H9 (cell line): ENCODE results near the gene KBTBD12. TPM values are rescaled to one million over a fixed set of nuclear protein-coding genes. Genes with fewer than 3 reads are reported as not detected.

Source experiments
- DNase-seq: peaks from one replicate; pipeline ENCODE4 v3.0.0-alpha.2; 2017
- H2AFZ ChIP-seq: one replicate; pipeline ENCODE4 v1.6.1; 2013; ENCODE audit warnings: mild to moderate bottlenecking, low read length, control low read depth, moderate library complexity
- H2AK5ac ChIP-seq: 2 replicates; pipeline ENCODE4 v1.6.1; 2013; ENCODE audit warnings: low read length, control low read depth, mixed read lengths; ENCODE audit not compliant: insufficient read length
- H2BK120ac ChIP-seq: one replicate; pipeline ENCODE4 v1.6.1; 2013; ENCODE audit warnings: low read depth, mild to moderate bottlenecking, low read length, control low read depth, inconsistent platforms; ENCODE audit not compliant: poor library complexity, severe bottlenecking
- H2BK12ac ChIP-seq: 2 replicates; pipeline ENCODE4 v1.6.1; 2013; ENCODE audit warnings: low read length, control low read depth, mixed read lengths, low read depth; ENCODE audit not compliant: insufficient read length
- H2BK15ac ChIP-seq: 2 replicates; pipeline ENCODE4 v1.6.1; 2013; ENCODE audit warnings: low read depth, low read length, control low read depth
- H2BK20ac ChIP-seq: one replicate; pipeline ENCODE4 v1.6.1; 2013; ENCODE audit warnings: low read depth, mild to moderate bottlenecking, low read length, control low read depth, inconsistent platforms; ENCODE audit not compliant: poor library complexity, severe bottlenecking
- H2BK5ac ChIP-seq: 2 replicates; pipeline ENCODE4 v1.6.1; 2013; ENCODE audit warnings: low read length, control low read depth, mixed read lengths; ENCODE audit not compliant: insufficient read length
- H3K14ac ChIP-seq: 2 replicates; pipeline ENCODE4 v1.6.1; 2013; ENCODE audit warnings: low read length, control low read depth; ENCODE audit not compliant: insufficient read depth
- H3K18ac ChIP-seq: 2 replicates; pipeline ENCODE4 v1.6.1; 2013; ENCODE audit warnings: low read depth, mild to moderate bottlenecking, mixed read lengths, low read length, control low read depth; ENCODE audit not compliant: insufficient read length
- H3K23ac ChIP-seq: 2 replicates; pipeline ENCODE4 v1.6.1; 2013; ENCODE audit warnings: low read length, control low read depth, mixed read lengths, low read depth; ENCODE audit not compliant: insufficient read length
- H3K23me2 ChIP-seq: 2 replicates; pipeline ENCODE4 v1.6.1; 2013; ENCODE audit warnings: low read depth, mild to moderate bottlenecking, mixed read lengths, low read length, control low read depth; ENCODE audit not compliant: insufficient read length, poor library complexity, severe bottlenecking
- H3K27ac ChIP-seq: 2 replicates; pipeline ENCODE4 v1.5.1; 2013; ENCODE audit warnings: low read length, control low read depth, mixed read lengths, low read depth; ENCODE audit not compliant: insufficient read length
- H3K27me3 ChIP-seq: 2 replicates; pipeline ENCODE4 v1.6.1; 2013; ENCODE audit warnings: low read length, control low read depth, inconsistent platforms; ENCODE audit not compliant: insufficient read depth
- H3K4ac ChIP-seq: 2 replicates; pipeline ENCODE4 v1.6.1; 2013; ENCODE audit warnings: low read depth, mild to moderate bottlenecking, control low read depth, inconsistent platforms, low read length, moderate library complexity
- H3K4me1 ChIP-seq: 2 replicates; pipeline ENCODE4 v1.6.1; 2013; ENCODE audit warnings: low read length, control low read depth, inconsistent platforms; ENCODE audit not compliant: insufficient read depth
- H3K4me2 ChIP-seq: 2 replicates; pipeline ENCODE4 v1.6.1; 2013; ENCODE audit warnings: low read length, control low read depth, mixed read lengths; ENCODE audit not compliant: insufficient read length, insufficient read depth
- H3K56ac ChIP-seq: 2 replicates; pipeline ENCODE4 v1.6.1; 2013; ENCODE audit warnings: low read depth, mild to moderate bottlenecking, mixed read lengths, low read length, control low read depth; ENCODE audit not compliant: insufficient read length
- H3K79me1 ChIP-seq: 2 replicates; pipeline ENCODE4 v1.6.1; 2013; ENCODE audit warnings: low read depth, mild to moderate bottlenecking, moderate library complexity, low read length, control low read depth, inconsistent platforms; ENCODE audit not compliant: insufficient read depth, poor library complexity, severe bottlenecking
- H3K79me2 ChIP-seq: 2 replicates; pipeline ENCODE4 v1.6.1; 2013; ENCODE audit warnings: low read length, control low read depth, inconsistent platforms; ENCODE audit not compliant: insufficient read depth
- H3K9ac ChIP-seq: 2 replicates; pipeline ENCODE4 v1.6.1; 2013; ENCODE audit warnings: low read length, control low read depth, mixed read lengths; ENCODE audit not compliant: insufficient read length; ENCODE audit errors: extremely low read depth
- H3K9me3 ChIP-seq: one replicate; pipeline ENCODE4 v1.6.1; 2013; ENCODE audit warnings: low read depth, low read length, inconsistent platforms; ENCODE audit not compliant: control insufficient read depth
- H3T11ph ChIP-seq: one replicate; pipeline ENCODE4 v1.6.1; 2013; ENCODE audit warnings: mild to moderate bottlenecking, low read length, control low read depth, inconsistent platforms
- H4K20me1 ChIP-seq: one replicate; pipeline ENCODE4 v1.6.1; 2013; ENCODE audit not compliant: control insufficient read depth, insufficient read length, insufficient read depth
- H4K5ac ChIP-seq: 2 replicates; pipeline ENCODE4 v1.6.1; 2013; ENCODE audit warnings: low read depth, mild to moderate bottlenecking, mixed read lengths, low read length, control low read depth; ENCODE audit not compliant: insufficient read length
- H4K8ac ChIP-seq: replicated peaks from 2 replicates; pipeline ENCODE4 v1.6.1; 2013; ENCODE audit warnings: low read length, control low read depth, mixed read lengths, low read depth; ENCODE audit not compliant: insufficient read length
- H4K91ac ChIP-seq: 2 replicates; pipeline ENCODE4 v1.6.1; 2013; ENCODE audit warnings: low read depth, mild to moderate bottlenecking, moderate library complexity, mixed read lengths, low read length, control low read depth; ENCODE audit not compliant: insufficient read length
- H3K27ac Mint-ChIP-seq, 3 experiments: 2 replicates in 2 of 3; 3 replicates in 1 of 3; pipeline ENCODE4 v1.8.0; 2020 to 2021; ENCODE audit warnings: mixed read lengths in 3 of 3, mild to moderate bottlenecking in 1 of 3, moderate library complexity in 1 of 3
- H3K27me3 Mint-ChIP-seq: 2 replicates; pipeline ENCODE4 v1.8.0; 2021; ENCODE audit warnings: low read depth, mild to moderate bottlenecking, moderate library complexity, mixed read lengths
- H3K36me3 Mint-ChIP-seq, 3 experiments: 2 replicates in 2 of 3; 3 replicates in 1 of 3; pipeline ENCODE4 v1.8.0; 2020 to 2021; ENCODE audit warnings: low read depth in 3 of 3, mixed read lengths in 3 of 3; ENCODE audit not compliant: insufficient read depth in 1 of 3
- H3K4me1 Mint-ChIP-seq, 2 experiments: 2 replicates each; pipeline ENCODE4 v1.8.0; 2020; ENCODE audit warnings: mixed read lengths in 2 of 2
- H3K4me3 Mint-ChIP-seq, 2 experiments: 2 replicates in 1 of 2; 3 replicates in 1 of 2; pipeline ENCODE4 v1.8.0; 2020 to 2021; ENCODE audit warnings: mild to moderate bottlenecking in 2 of 2, mixed read lengths in 2 of 2, moderate library complexity in 1 of 2
- H3K9me3 Mint-ChIP-seq, 2 experiments: 2 replicates in 1 of 2; 3 replicates in 1 of 2; pipeline ENCODE4 v1.8.0; 2020; ENCODE audit warnings: mild to moderate bottlenecking in 2 of 2, mixed read lengths in 2 of 2, moderate library complexity in 1 of 2
- CTCF ChIP-seq: fragments of 200-600 bp; sonication (generic); conservative IDR thresholded peaks from 3 replicates; pipeline ENCODE4 v1.8.0; 2021; ENCODE audit warnings: antibody characterized with exemption, mild to moderate bottlenecking
- WGBS: extraction: QIAGEN DNeasy Blood & Tissue Kit; methylation state at CpG from one replicate; pipeline ENCODE4 v1.1.7; 2013; ENCODE audit warnings: missing lambda C conversion rate, low lambda C conversion rate, mixed read lengths; ENCODE audit not compliant: insufficient read length; ENCODE audit errors: extremely low coverage; 5-methylcytosine and 5-hydroxymethylcytosine counted together
- total RNA-seq: library from RNA; stranded (reverse); gene quantifications from 2 replicates; pipeline ENCODE4 v1.2.1, GENCODE V29; 2021

Gene KBTBD12
- total RNA-seq, 1 experiment from 2014 or later, result not detected

- no peaks in the 10 kb centered on the region for H3K27me3 ChIP-seq
These were observed 38.3 kb downstream of the KBTBD12 start for GRCh38 chr3:127953091-127954035.

More at GRCh38 chr3:127953091-127954035, 38.3 kb downstream of the KBTBD12 start:
- no peak overlapping the region for H3K14ac ChIP-seq
- H2BK12ac ChIP-seq, result no peak overlapping the region
- Mint-ChIP-seq H3K27ac (no peak overlapping the region), H3K4me1 (no peaks in the 10 kb centered on the region), H3K27me3 (peaks cover 4% of the 10 kb centered on the region; the same call in 1 of the 2 replicates), H3K4me3 (no peak overlapping the region), H3K36me3 (no peaks in the 10 kb centered on the region), H3K9me3 (no peaks in the 10 kb centered on the region)
- H4K20me1 ChIP-seq, result no peaks in the 10 kb centered on the region
- H4K5ac ChIP-seq, result no peak overlapping the region
- no peak for TF ChIP-seq CTCF
- no peaks in the 10 kb centered on the region for H3K4me1 ChIP-seq
- no CpG with 5 or more reads among the region's 6 CpGs for WGBS
- H3K23me2 ChIP-seq, result no peaks in the 10 kb centered on the region
- no peak overlapping the region for H2BK20ac ChIP-seq
- no peaks in the 10 kb centered on the region for H3K9me3 ChIP-seq
- H2BK15ac ChIP-seq, result no peak overlapping the region
- no peak overlapping the region for H3K4ac ChIP-seq
- no peak overlapping the region for H3K56ac ChIP-seq
- H2AFZ ChIP-seq, result no peak overlapping the region
- no peak overlapping the region for H3K4me2 ChIP-seq
- no peak overlapping the region for H4K8ac ChIP-seq
- no peak overlapping the region for H2AK5ac ChIP-seq
- H3K27ac ChIP-seq, result no peak overlapping the region
- H3T11ph ChIP-seq, result no peak overlapping the region
- no peak overlapping the region for H2BK5ac ChIP-seq
- H3K18ac ChIP-seq, result no peak overlapping the region
- H3K79me1 ChIP-seq, result no peaks in the 10 kb centered on the region
- H3K9ac ChIP-seq, result no peak overlapping the region
- no peaks in the 10 kb centered on the region for H3K79me2 ChIP-seq
- H3K23ac ChIP-seq, result no peak overlapping the region
- H4K91ac ChIP-seq, result no peak overlapping the region
- H2BK120ac ChIP-seq, result no peak overlapping the region
- no peak for DNase-seq
